Stimulated activated CD4-positive, alpha-beta T cell treated with anti-CD3 and anti-CD28 coated beads, Interleukin-15, amount 100 ng/mL, for 1 hour (primary cell): ENCODE data around the gene UCK2.

Experiments used
- DNase-seq, 2 donors: peaks; one replicate each; pipeline ENCODE4 v3.0.0-alpha.2; 2020; ENCODE audit warnings: low read depth in 1 of 2, low spot score in 1 of 2

Gene UCK2

DNA sequence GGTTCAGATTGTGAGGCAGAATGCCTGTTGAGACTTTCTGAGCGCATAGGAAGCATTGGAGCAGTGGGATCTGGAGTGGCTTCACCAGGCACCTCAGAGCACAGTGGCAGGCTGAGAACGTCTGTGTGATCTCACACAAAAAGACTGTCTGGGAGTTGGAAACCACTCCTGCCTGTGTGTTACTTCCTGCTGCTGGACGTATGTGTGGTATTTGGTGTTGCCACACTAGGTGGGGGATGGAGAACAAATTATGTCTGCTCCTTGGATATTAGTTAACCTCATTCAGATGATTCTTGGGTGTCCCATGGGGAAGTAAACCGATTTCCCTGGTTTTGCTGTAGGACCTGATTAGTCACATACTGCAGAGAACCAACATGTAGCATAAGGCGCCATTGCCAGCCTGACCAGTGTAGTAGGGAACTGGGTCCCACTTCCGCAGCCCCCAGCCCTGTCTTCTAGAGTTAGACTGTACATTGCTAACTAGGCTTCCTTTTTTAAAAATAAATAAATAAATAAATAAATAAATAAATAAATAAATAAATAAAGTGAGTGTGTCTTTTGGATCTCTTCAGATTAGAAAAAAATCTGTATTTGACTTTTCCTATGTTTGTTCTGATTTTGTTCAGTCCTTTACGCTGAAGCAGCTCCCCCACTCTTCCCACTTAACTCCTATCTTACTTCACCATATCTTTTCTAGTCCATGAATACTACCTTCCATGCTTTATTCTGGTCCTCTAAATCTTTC lies 26.9 kb downstream of the UCK2 start:
- no peak for DNase-seq

DNA sequence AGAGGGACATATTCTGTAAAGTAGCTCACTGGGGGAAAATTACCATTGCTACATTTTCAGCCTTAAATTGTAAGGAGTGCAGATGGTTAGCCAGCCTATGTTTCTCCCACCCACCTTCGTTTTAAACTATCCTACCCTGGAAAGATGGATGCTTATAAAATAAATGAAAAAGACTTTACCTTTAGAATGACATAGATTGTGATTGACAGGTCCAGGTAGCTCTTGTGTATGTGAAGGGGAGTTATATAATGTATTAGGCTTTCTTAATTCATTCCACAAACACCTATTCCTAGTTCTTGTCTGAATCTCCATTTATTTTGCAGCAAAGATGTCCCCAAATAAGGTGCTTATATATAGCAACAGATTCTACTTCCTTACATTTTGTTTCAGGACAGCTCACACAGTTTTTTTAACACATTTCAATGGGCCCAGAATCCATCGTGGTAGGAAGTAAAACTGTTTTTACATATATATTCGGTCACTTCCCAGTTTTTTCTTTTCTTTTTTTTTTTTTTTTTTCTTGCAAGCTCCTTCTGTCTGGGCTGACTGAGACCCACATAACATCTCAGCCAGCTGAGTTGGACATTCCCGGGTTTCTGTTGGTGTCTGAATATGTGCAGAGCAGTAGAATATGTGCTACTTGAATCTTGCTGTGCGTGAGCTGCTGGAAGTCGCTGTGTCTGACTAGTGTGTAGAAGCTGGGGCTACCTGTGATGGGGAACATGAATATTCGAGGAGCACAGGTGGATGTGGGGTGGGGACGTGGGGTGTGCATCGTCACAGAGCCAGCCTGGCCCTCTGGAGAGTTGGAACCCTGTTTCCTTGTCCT lies 27.8 kb downstream of the UCK2 start:
- DNase-seq, result no peak

DNA sequence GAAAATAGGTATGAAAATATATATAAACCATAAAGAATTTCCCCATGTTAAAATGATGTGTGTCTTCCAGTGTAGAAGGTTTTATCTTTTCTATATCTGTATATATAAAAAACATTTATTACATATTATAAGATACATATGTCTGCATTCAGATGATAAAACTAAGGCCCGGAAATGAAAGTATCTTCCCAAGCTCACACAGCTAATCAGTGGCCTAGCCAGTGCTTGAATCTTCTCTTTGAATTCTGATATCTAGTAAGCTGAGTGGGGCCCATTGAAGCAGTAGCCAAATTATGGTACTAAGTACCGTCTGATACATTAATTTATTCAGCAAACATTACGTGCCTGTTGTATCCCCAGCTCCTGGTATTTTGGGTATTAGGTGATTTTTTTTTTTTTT lies 28.6 kb downstream of the UCK2 start:
- no peak for DNase-seq

DNA sequence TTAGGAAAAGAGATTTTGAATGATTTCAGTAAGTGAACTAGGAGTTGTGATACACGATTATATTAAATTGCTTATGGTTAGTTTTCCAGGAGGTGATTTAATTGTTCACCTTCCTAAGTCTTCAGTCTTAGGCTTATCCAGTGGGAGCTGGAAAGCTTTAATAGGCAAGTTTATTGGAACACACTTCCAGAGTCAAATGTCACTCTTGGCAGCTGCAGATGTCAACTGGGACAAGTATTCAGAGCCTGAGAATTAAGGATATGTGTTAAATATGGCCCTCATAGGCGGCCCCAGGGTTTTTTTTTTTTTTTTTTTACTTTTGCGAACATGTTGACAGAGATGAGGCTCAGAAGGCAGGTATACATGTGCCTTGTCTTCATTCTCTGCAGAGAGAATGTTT lies 29.2 kb downstream of the UCK2 start:
- DNase-seq, result no peak

DNA sequence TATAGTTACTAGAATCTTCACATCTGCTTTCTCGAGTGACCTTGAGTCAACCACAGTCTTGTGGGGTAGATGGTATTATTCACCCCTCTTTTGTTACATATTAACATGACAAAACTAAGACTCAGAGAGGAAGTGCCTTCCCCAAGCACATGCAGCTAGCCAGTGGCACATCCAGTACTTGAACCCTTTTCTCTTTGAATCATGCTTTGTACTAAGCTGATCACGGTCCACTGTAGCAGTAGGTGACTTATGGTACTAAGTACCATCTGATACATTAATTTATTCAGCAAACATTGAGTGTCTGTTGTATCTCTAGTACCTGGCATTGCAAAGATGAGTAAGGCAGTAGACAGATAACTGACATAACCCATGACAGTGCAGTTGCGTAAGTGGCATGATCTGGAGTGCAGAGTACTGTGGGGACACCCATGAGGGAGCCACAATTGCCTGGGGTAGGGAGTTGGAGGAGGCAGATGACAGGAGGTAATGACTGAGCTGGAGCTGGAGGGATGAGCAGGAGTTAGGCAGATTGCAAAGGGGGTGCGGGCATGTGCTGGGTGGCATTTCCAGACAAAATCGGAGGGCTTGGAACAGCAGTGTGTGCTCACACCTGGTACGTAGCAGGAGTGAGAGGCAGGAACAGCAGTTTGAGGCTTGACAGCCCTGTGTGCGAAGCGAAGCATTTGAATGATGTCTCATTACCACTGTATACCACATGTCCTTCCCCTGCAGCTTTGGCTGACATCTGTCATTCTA lies 29.8 kb downstream of the UCK2 start:
- DNase-seq, result no peak

DNA sequence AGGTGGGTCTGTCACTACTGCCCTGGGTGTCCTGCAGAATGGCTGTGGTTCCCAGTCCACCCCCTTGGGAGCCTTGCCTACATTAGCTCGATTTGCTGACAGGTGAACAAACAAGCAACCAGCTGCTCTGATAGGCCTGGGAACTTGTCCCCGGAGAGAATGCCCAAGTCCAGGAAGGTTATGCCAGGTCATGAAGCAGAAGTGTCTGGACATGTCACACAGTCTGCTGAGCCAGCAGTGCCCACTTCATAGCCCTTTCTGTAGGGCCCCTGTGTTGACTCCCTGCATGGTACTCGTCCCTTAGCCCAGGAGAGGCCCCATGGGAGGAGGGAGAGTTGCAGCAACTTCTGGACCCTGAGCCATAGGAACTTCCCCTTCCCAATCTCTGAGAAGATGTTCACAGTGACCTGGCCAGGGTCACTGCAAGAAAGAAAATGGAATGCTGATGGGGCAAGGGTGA lies 31.0 kb downstream of the UCK2 start:
- DNase-seq, result no peak

DNA sequence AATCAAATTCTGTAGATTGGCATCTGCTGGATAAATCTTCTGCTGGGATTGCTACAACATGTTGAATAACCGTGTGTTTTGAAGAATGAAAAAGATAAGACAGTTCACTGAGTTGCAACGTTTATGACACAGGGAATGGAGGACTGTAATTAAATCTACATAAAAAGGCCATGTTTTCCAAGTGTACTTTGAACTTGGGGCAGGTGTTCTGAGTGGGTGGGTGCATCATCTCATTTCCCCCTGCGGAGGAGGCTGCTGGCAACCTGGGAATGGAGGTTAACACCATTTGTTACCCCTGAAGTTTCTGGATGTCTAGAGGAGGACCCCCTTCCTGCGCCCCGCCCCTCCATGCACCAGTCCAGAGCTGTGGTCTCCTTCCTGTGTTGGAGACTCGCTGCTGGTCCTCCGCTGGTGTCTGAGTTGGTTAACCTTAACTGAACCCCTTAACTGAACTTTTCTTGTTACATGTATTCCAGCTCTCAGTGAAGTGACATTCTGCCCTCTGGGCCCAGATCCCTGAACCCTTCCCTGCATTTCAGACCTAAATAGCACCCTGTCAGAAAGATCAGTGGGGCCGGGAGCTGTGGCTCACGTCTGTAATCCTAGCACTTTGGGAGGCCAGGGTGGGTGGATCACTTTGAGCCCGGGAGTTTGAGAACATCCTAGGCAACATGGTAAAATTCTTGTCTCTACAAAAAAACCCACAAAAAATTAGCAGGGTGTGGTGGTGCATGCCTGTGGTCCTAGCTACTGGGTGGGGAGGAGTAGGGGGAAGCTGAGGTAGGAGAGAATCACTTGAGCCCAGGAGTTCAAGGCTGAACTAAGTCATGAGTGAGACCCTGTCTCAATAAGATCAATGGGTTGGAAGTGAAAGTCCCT lies 31.8 kb downstream of the UCK2 start:
- no peak for DNase-seq

DNA sequence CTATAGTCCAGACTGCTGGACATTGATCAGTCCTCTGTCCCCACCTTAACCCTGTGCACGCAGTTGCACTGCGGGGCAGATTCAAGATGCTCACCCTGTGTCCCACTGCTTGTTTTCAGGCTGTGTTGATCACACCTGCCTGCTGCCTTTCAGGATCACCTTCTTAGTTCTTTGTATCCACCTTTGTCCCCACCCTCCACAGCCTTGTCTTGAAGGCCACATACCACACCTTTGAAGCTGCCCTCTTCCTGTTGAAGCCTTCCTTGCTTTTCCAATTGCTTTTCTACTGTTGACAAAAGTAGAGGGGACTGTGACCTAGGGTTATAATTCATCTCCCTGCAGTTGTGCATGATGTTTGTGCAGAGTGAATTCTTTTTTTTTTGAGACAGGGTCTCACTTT lies 32.7 kb downstream of the UCK2 start:
- no peak for DNase-seq

DNA sequence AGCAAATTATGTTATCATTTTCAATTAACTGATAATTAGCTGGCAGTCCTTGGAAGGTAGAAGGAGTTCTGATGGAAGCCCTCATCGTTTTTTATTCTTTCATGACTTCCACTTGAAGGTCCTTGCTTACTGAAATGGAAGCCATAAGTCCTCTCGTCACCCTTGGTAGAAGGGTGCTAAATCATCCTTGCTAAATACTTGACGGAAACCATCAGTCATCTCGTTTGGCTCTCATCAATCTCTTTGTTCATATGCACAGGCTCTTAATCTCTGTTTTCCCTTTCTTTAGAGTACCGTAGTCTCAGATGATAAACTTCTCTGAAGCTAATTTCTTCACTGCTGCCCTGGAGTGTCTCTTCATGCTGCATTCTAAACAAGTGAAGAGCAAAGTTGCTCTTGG lies 34.5 kb downstream of the UCK2 start:
- DNase-seq, result no peak

DNA sequence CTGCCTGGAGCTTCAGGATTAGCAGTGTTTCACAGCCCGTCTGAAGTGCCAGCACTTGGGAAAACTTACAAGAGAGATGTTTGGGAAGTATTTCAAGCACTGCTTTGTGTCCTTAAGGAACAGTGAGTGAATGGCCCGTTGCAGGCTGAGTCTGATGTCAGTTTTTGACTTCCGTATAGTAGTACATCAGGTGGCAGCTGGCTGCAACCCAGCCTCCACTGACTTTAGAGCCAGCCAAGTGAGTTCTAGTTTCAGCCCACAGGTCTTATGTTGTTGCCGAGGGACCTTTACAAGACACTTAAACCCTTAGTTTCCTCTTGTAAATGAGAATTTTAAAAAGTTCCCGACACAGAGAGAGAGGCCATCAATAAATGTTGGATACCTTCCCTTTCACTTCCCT lies 35.0 kb downstream of the UCK2 start:
- DNase-seq, result no peak

DNA sequence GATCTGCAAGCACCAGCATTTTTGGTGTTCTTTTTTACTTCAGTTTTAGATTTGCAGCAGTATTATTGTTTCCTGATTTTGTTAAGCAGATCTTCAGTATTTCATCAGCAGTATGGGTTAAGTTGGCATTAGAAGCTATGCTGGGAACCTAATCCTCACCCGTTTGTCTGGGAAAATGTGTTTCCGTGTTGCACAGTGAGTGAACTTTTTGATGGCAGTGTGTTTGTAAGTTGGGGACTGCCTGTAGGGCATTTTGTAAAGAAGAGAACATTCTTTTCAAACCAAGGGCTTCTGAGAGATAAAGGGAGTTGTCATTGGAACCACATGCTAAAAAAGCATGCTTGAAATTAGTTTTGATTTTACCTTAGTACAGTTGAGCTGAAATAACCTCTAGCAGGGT lies 35.9 kb downstream of the UCK2 start:
- no peak for DNase-seq

DNA sequence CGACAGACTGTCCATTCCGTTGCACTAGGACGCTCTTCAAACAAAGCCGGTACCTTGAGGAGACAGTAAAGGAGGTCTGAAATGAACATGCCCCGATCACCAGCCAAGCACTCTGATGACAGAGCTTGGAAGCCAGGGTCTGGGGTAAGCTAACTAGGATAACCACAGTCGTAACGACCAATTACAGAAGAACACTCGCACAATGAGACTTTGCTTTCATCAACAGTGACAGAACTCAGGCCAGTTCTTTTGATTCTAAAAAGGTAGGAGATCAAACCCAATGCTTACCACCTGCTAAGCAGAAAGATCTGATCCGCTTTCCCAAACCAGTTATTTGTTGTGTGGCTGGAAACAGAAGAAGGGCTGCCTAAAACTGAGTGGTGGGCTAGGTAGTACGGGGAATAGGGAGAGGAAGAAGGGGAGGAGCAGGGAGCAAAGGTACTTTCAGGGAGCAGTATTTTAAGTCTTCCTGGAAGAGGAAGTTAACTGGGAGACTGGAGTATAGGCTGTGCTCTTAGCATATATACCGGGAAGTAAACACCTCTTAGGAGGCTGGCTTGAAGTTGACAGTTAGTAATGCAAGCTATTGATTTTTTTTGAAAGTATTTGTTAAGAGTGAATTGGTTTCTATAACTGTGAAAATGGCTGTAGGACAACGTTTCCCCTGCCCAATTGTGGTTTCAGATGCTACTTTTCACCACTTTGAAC lies 38.4 kb downstream of the UCK2 start:
- no peak for DNase-seq

DNA sequence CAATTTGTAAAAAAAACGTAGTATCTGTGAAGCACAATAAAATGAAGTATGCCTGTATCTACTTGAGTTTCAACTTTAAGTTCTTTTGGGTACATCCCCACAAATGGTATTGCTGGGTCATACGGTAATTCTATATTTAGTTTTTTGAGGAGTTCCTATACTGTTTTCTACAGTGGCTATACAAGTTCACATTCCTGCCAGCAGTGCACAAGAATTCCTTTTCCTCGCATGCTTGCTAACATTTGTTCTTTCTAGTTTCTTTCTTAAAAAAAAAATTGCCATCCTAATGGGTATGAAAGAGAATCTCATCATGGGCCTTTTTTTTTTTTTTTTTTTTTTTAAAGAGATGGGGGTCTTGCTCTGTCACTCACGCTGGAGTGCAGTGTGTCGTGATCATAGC lies 41.9 kb downstream of the UCK2 start:
- no peak for DNase-seq

DNA sequence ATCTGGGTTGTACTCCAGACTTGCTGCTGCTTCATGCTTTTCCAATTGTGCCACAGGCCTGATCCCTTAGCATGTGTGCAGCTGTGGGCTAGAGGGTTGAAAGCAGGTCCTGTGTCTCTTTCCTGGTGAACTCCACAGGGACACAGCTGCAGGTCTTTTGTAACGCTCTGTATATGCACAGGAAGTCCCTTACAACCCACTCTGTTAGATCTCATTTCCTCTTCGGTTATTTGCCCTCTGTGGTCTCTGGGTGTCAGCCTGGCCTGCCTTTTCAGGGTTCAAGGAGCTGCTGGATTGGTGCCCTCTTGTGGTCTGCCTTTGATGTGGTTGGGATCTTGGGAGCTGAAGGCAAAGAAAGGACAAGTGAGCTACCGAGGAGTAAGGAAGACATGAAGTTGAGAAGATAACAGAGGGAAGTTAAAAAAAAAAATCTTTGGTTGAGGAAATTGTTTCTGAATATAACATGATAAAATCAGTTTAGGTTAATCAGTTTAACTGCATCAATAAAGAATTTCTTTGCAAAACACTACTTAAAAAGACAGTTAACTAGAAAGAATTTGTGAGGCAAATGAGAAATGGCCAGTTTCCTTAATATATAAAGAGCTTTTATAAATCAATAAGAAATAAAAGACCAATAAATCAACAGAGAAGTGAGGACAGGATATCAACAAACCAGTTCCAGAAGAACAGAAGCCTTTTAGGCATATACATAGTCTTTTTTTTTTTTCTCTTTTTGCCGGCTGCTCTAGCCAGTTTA lies 44.1 kb downstream of the UCK2 start:
- peak; percentile 2 to 4 for DNase-seq

DNA sequence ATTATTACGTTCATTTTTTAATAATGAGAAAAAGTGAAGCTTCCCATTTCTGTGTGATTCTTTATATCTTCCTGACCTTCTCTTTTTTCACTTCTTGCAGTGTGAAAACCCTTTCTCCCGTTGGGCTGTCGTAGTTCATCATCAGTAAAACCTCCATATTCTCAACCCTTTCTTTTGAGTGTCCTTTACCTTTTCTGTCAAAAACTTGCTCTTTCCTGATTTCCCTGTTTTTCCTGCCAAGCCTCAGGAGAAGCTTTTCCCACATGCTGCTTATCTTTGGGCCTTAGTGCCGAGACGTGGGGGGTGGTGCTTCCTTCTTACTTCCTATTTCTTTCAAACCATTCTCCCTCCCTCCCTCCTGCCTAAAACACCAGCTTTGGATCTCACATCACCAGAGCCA lies 46.1 kb downstream of the UCK2 start:
- DNase-seq, result no peak

DNA sequence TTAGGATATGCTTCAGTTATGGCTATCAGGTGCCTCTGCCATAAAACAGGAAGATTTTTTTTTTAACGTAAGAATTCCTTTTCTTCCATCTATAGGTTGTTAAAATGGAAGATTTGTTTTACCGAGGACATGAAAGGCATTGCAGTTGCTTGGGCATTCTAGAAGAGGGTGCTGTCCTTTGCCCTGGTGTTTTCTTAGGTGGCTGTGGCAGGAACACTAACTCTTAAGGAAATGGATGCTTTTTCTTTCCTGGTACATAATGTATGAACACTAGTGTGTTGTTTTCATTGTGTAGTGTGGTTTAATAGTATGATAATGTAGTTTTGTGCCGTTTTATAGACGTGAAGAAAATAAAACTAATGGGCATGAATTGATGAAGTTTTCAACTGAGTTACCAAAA lies 47.2 kb downstream of the UCK2 start:
- DNase-seq, result no peak

DNA sequence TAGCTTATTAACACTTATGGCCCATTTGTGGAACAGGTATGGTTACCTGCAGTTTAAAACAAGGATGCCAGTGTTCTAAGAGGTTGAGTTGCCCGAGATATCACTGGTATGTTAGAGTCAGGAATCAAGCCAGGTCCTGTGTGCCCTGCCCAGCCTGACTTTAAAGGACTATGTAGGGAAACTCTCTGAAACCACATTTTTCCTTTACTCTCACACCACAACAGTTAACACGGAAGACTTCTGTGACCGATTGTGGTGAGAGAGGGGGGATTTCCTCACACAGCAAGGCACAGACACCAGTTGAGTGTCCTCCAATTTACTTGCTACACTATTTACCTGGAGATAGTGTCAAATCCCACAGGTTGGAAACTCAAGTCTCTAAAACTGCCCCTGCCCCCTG lies 47.8 kb downstream of the UCK2 start:
- DNase-seq, result no peak

DNA sequence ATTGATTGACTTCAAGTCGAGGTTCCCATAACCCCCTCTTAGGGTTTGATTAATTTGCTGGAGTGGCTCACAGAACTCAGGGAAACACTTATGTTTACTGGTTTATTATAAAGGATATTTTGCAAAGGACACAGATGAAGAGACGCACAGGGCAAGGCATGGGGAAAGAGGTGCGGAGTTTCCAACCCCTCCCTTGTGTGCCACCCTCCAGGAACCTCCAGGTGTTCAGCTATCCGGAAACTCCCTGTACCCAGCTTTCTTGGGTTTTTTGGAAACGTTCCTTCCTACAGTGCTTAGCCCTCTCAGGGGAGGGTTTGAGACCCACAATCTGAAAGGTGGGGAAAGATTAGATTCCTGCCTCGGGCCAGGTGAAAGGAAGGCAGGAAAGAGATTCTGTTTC lies 48.2 kb downstream of the UCK2 start:
- DNase-seq, result no peak

DNA sequence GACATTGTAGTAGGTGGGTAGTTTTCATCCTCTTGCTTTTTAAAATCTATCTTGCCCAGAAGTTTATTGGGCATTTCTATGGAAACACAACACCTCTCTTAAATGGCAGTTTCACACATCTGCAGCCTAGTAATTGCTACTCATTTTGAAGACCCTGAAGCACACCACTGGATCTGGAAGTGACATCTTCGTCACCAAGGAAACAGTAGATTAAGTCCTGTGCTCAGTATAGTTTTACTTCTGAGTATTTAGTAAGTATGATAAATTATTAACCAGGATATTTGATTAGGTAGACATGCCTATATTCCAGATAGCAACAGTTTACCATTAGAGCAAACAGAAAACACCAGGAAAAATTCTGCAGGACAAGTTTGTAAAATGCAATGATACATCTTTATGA lies 48.7 kb downstream of the UCK2 start:
- no peak for DNase-seq

DNA sequence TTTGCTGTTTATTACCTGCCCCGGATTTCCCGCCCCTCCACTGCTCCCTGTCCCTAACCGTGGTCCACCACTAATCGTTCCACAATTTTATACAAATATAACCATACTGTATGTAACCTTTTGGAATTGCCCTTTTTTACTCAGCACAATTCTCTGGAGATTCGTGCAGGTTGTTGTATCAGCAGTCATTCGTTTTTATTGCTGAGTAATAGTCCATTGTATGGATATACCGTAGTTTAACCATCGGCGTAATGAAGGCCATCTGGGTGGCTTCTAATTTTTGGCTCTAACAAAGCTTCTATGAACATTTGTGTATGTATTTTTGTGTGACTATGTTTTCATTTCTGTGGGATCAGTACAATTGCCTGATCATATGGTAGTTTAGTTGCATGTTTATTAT lies 50.0 kb downstream of the UCK2 start:
- DNase-seq, result no peak
